ENCODE data around the gene ASB6.

ASB6 gene

DNA sequence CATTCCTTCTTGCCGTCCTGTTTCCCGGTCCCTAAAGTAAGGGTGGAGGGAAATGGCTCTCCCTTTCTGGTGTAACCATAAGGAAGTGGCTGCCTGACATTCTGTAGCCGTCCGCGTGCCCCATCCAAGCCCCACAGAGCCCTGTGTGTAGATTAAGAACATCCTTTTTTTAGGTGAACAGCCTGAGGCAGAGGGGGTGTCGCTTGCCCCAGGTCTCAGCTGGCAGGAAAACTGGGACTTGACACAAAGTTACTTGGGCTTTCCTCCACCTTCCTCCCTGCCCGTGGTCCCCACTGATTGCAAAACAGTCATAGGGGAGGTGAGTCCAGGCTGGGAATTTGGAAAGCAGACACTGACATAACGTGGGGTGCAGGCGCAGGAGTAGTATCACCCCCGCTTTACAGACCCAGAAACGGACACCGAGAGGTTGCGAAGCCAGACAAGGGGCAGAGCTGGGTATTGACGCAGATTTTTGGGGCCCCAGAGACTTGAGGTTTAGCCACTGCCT lies 43.8 kb downstream of the ASB6 start:
- TF ChIP-seq, protein P1, sequence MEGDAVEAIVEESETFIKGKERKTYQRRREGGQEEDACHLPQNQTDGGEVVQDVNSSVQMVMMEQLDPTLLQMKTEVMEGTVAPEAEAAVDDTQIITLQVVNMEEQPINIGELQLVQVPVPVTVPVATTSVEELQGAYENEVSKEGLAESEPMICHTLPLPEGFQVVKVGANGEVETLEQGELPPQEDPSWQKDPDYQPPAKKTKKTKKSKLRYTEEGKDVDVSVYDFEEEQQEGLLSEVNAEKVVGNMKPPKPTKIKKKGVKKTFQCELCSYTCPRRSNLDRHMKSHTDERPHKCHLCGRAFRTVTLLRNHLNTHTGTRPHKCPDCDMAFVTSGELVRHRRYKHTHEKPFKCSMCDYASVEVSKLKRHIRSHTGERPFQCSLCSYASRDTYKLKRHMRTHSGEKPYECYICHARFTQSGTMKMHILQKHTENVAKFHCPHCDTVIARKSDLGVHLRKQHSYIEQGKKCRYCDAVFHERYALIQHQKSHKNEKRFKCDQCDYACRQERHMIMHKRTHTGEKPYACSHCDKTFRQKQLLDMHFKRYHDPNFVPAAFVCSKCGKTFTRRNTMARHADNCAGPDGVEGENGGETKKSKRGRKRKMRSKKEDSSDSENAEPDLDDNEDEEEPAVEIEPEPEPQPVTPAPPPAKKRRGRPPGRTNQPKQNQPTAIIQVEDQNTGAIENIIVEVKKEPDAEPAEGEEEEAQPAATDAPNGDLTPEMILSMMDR (conservative IDR thresholded peaks at IDR 0.05; ENCODE audit: low read length): no peak
- no peak for TF ChIP-seq EZH2phosphoT487 (IDR thresholded peaks at IDR 0.05; ENCODE audit: borderline replicate concordance)
- peaks cover 6% of the 10 kb centered on the region for H3K4me1 ChIP-seq (ENCODE audit: insufficient read depth, low read length, poor library complexity, severe bottlenecking)
- no peaks in the 10 kb centered on the region for H3K27me3 ChIP-seq (ENCODE audit: insufficient read depth, low read length, poor library complexity, severe bottlenecking)
- H3K9ac ChIP-seq (ENCODE audit: low read depth, low read length, poor library complexity, severe bottlenecking): no peak overlapping the region
- no peaks in the 10 kb centered on the region for H3K79me2 ChIP-seq (ENCODE audit: insufficient read depth, low read length)
- H3K4me3 ChIP-seq (ENCODE audit: low read length, poor library complexity, severe bottlenecking): no peak overlapping the region
- H2AFZ ChIP-seq (ENCODE audit: low read length): no peak overlapping the region
- no peaks in the 10 kb centered on the region for H3K9me2 ChIP-seq (replicated peaks; ENCODE audit: low read depth, low read length)
- no peaks in the 10 kb centered on the region for H3F3A ChIP-seq (ENCODE audit: low read depth)
- no peaks in the 10 kb centered on the region for H3K9me3 ChIP-seq (ENCODE audit: insufficient read depth, low read depth, low read length)
- no peak overlapping the region for H3K4me2 ChIP-seq (ENCODE audit: low read depth, low read length, poor library complexity, severe bottlenecking)
- H4K20me1 ChIP-seq (ENCODE audit: insufficient read depth, low read length, poor library complexity, severe bottlenecking): no peaks in the 10 kb centered on the region
- H3K36me3 ChIP-seq (ENCODE audit: insufficient read depth, low read length): no peaks in the 10 kb centered on the region

DNA sequence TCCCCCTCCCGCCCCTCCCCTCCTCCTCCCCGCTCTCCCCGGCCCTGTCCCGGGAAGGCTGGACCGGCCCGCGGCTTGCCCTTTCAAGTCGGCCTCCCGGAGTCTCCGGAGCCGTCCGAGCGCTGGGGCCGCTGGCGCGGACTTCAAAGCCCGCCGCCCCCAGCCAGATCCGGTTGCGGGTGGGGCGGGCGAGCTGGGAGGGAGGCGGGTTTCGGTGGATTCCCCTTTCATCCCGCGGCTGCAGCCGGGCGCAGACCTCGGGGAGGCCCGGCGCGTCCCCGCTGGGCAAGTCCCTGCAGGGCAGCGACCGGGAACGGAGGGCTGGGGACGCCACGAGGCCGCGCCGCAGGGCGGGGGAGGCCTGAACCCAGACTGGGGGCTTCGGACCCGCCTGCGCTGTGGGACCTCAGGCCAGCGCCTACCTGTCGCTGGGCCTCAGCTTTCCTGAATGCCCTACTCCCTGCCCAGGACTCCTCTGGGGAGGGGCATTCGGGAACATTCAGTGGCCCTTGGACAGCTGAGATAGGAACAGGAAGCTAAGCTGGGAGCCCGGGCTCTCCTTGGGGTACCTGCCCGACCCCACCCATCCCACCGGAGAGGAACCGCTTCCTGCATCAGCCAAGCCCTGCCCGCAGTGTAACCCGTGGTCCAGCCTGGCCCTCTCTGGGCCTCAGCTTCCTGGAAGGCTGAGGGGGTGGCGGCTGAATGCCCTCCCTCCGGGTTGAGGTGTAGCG lies 44.4 kb downstream of the ASB6 start:
- Histone ChIP-seq H3K4me2 (ENCODE audit: low read depth, low read length, poor library complexity, severe bottlenecking) (no peak overlapping the region), H3K79me2 (ENCODE audit: insufficient read depth, low read length) (no peaks in the 10 kb centered on the region), H3F3A (ENCODE audit: low read depth) (no peaks in the 10 kb centered on the region), H4K20me1 (ENCODE audit: insufficient read depth, low read length, poor library complexity, severe bottlenecking) (no peaks in the 10 kb centered on the region), H3K36me3 (ENCODE audit: insufficient read depth, low read length) (no peaks in the 10 kb centered on the region), H2AFZ (ENCODE audit: low read length) (no peak overlapping the region), H3K9ac (ENCODE audit: low read depth, low read length, poor library complexity, severe bottlenecking) (no peak overlapping the region), H3K4me1 (ENCODE audit: insufficient read depth, low read length, poor library complexity, severe bottlenecking) (no peaks in the 10 kb centered on the region), H3K9me3 (ENCODE audit: insufficient read depth, low read depth, low read length) (no peaks in the 10 kb centered on the region), H3K27me3 (ENCODE audit: insufficient read depth, low read length, poor library complexity, severe bottlenecking) (no peaks in the 10 kb centered on the region), H3K4me3 (ENCODE audit: low read length, poor library complexity, severe bottlenecking) (no peak overlapping the region), H3K9me2 (replicated peaks; ENCODE audit: low read depth, low read length) (no peaks in the 10 kb centered on the region)
- TF ChIP-seq, protein P1 (conservative IDR thresholded peaks at IDR 0.05; ENCODE audit: low read length): no peak
- no peak for TF ChIP-seq EZH2phosphoT487 (IDR thresholded peaks at IDR 0.05; ENCODE audit: borderline replicate concordance)

DNA sequence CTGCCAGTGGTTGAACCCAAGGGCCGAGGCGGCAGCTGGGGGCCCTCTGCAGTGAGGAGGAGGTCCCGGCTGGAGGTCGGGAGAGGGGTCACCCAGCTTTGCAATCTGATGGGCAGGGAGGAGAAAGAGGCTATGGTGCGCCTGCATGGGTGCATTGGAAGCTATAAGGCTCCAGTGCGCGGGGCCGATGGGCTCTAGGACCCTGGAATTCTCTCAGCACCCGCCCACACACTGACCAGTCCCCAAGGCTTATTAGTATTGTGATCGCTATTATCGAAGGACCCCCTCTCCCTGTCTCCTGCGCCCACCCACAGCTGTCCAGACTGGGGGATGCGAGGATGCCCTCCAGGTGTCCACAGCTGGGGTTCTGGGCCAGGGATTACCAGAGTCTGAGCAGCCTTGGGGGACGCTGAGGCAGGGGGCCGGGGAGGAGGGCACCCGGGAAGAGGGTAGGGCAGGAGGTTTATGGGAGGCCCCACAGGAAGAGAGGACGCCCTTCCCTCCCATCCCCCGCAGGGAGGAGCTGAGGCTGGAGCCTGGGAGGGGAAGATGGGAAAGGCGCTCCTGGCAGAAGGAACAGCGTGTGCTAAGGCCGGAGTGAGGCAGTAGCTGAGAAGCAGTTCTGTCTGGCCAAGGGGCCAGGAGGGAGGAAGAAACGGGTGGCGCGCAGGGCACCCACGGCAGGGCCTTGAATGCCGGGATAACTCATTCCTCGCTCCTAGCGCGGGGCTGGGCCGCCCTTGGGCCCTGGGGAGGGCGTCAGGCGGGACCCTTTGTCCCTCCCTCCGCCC lies 45.2 kb downstream of the ASB6 start:
- H3K9me2 ChIP-seq (replicated peaks; ENCODE audit: low read depth, low read length): no peaks in the 10 kb centered on the region
- no peaks in the 10 kb centered on the region for H3K4me1 ChIP-seq (ENCODE audit: insufficient read depth, low read length, poor library complexity, severe bottlenecking)
- H3K4me2 ChIP-seq (ENCODE audit: low read depth, low read length, poor library complexity, severe bottlenecking): no peak overlapping the region
- H3K4me3 ChIP-seq (ENCODE audit: low read length, poor library complexity, severe bottlenecking): no peak overlapping the region
- H3K9me3 ChIP-seq (ENCODE audit: insufficient read depth, low read depth, low read length): no peaks in the 10 kb centered on the region
- H2AFZ ChIP-seq (ENCODE audit: low read length): no peak overlapping the region
- H3K79me2 ChIP-seq (ENCODE audit: insufficient read depth, low read length): no peaks in the 10 kb centered on the region
- no peaks in the 10 kb centered on the region for H4K20me1 ChIP-seq (ENCODE audit: insufficient read depth, low read length, poor library complexity, severe bottlenecking)
- no peaks in the 10 kb centered on the region for H3K27me3 ChIP-seq (ENCODE audit: insufficient read depth, low read length, poor library complexity, severe bottlenecking)
- H3F3A ChIP-seq (ENCODE audit: low read depth): no peaks in the 10 kb centered on the region
- TF ChIP-seq EZH2phosphoT487 (IDR thresholded peaks at IDR 0.05; ENCODE audit: borderline replicate concordance): no peak
- TF ChIP-seq, protein P1 (conservative IDR thresholded peaks at IDR 0.05; ENCODE audit: low read length): no peak
- H3K36me3 ChIP-seq (ENCODE audit: insufficient read depth, low read length): no peaks in the 10 kb centered on the region
- no peak overlapping the region for H3K9ac ChIP-seq (ENCODE audit: low read depth, low read length, poor library complexity, severe bottlenecking)

Measured in Loucy (cell line).